Smooth muscle cell (in vitro differentiated cells): ENCODE measurements around the gene WDR70. TPM values are rescaled to one million over a fixed set of nuclear protein-coding genes. Genes with fewer than 3 reads are reported as not detected.
A peak's percentile ranks its signal among the peaks of the same experiment; 100 is the strongest.
"Not testable (repeated sequence)": the region's sequence is repeated elsewhere in the genome, so short reads cannot be mapped to it uniquely, and the experiment has no call there.

ENCODE experiments used
- DNase-seq: peaks from one replicate; lab custom pipeline; 2025; ENCODE audit not compliant: unreplicated experiment; lab: John Stamatoyannopoulos, UW
- H2AFZ ChIP-seq: fragments of 200-600 bp; sonication (generic); 2 replicates; pipeline ENCODE4 v1.6.0; 2016; ENCODE audit warnings: antibody characterized with exemption, low read depth, mild to moderate bottlenecking
- H3F3A ChIP-seq: fragments of 200-600 bp; sonication (generic); 2 replicates; pipeline ENCODE4 v1.6.0; 2017; ENCODE audit warnings: antibody characterized with exemption, low read depth
- H3K27ac ChIP-seq: fragments of 200-600 bp; sonication (generic); 2 replicates; pipeline ENCODE4 v1.5.1; 2016; ENCODE audit warnings: low read depth, mild to moderate bottlenecking
- H3K27me3 ChIP-seq: fragments of 200-600 bp; sonication (generic); 2 replicates; pipeline ENCODE4 v1.6.1; 2016; ENCODE audit warnings: low read depth, mild to moderate bottlenecking
- H3K36me3 ChIP-seq: fragments of 200-600 bp; sonication (generic); 2 replicates; pipeline ENCODE4 v1.5.1; 2016; ENCODE audit warnings: low read depth
- H3K4me1 ChIP-seq: fragments of 200-600 bp; sonication (generic); 2 replicates; pipeline ENCODE4 v1.5.1; 2016; ENCODE audit warnings: low read depth
- H3K4me2 ChIP-seq: fragments of 200-600 bp; sonication (generic); 2 replicates; pipeline ENCODE4 v1.6.0; 2016; ENCODE audit warnings: mild to moderate bottlenecking
- H3K4me3 ChIP-seq: fragments of 200-600 bp; sonication (generic); 2 replicates; pipeline ENCODE4 v1.5.1; 2016; ENCODE audit warnings: mild to moderate bottlenecking
- H3K79me2 ChIP-seq: fragments of 200-600 bp; sonication (generic); 2 replicates; pipeline ENCODE4 v1.6.0; 2016; ENCODE audit warnings: low read depth, mild to moderate bottlenecking
- H3K9ac ChIP-seq: fragments of 200-600 bp; sonication (generic); 2 replicates; pipeline ENCODE4 v1.6.0; 2016; ENCODE audit warnings: low read depth
- H3K9me3 ChIP-seq: fragments of 200-600 bp; sonication (generic); replicated peaks from 2 replicates; pipeline ENCODE4 v1.5.1; 2016; ENCODE audit warnings: low read depth
- H4K20me1 ChIP-seq: fragments of 200-600 bp; sonication (generic); 2 replicates; pipeline ENCODE4 v1.6.0; 2016; ENCODE audit warnings: low read depth
- CTCF ChIP-seq: fragments of 200-600 bp; sonication (generic); IDR thresholded peaks from 2 replicates; pipeline ENCODE4 v1.5.1; 2017; ENCODE audit warnings: borderline replicate concordance, mild to moderate bottlenecking, antibody characterized with exemption; ENCODE audit not compliant: insufficient read depth, poor library complexity, severe bottlenecking
- WGBS: methylation state at CpG from one replicate; pipeline ENCODE4 v1.1.7; 2016; ENCODE audit warnings: low lambda C conversion rate; 5-methylcytosine and 5-hydroxymethylcytosine counted together
- polyA plus RNA-seq: library from polyadenylated mRNA; unstranded; fragments of >200 nt; fragmentation: Nextera tagmentation; extraction: Ambion mirVana; gene quantifications from 2 replicates; pipeline ENCODE4 v1.2.1, GENCODE V29; 2016
- total RNA-seq: library from RNA; depleted of rRNA; stranded (reverse); fragments of >200 nt; gene quantifications from 2 replicates; pipeline ENCODE4 v1.2.3, GENCODE V29; 2014

The WDR70 gene
- total RNA-seq, result 17.8 and 30.5 TPM in 2 replicates
- 28.7 and 43.7 TPM in 2 replicates for polyA plus RNA-seq

GRCh38 chr5:37379100-37379628 lies at the start of gene WDR70:
WDR70 (plus strand) TSS chr5:37379318; CDS start chr5:37379368, 50 bp downstream.
- not testable (repeated sequence) for H3F3A ChIP-seq, H3K27ac ChIP-seq, H4K20me1 ChIP-seq, H3K9me3 ChIP-seq, H3K36me3 ChIP-seq, H3K79me2 ChIP-seq, H3K4me1 ChIP-seq, H3K27me3 ChIP-seq
- peak; percentile 32 for TF ChIP-seq CTCF
- peak within 1 kb of the TSS; percentile 69 for H3K4me3 ChIP-seq
- peak; percentile 24 for DNase-seq
- H3K9ac ChIP-seq, result peak within 1 kb of the TSS; percentile 46
- H3K4me2 ChIP-seq, result peak within 1 kb of the TSS; percentile 84
- peak within 1 kb of the TSS; percentile 87 for H2AFZ ChIP-seq
- WGBS, result 1% methylated on average over 30 of the region's 39 CpGs

- not testable (repeated sequence) for H2AFZ ChIP-seq, H3K4me2 ChIP-seq, H3K27me3 ChIP-seq, H4K20me1 ChIP-seq, H3K4me1 ChIP-seq, H3K79me2 ChIP-seq, H3K27ac ChIP-seq, H3K9me3 ChIP-seq, H3K9ac ChIP-seq, H3F3A ChIP-seq, H3K4me3 ChIP-seq, DNase-seq
- H3K36me3 ChIP-seq, result peaks cover 25% of the 10 kb centered on the region
- over 99% methylated on average over 12 of the region's 12 CpGs for WGBS
These were observed 44.4 kb upstream of the WDR70 start for GRCh38 chr5:37334754-37335153.

GRCh38 chr5:37342741-37343140 lies 36.4 kb upstream of the WDR70 start:
- not testable (repeated sequence) for H3K4me1 ChIP-seq, H3K9ac ChIP-seq, H3K27ac ChIP-seq, H3K27me3 ChIP-seq, H3K9me3 ChIP-seq, DNase-seq, H3K79me2 ChIP-seq, H2AFZ ChIP-seq, H3K4me2 ChIP-seq, H3K4me3 ChIP-seq, H3F3A ChIP-seq, H4K20me1 ChIP-seq
- 97% methylated on average over 17 of the region's 18 CpGs for WGBS
- H3K36me3 ChIP-seq, result peaks cover 24% of the 10 kb centered on the region

- no peak for TF ChIP-seq CTCF
- H3K9me3 ChIP-seq, result no peaks in the 10 kb centered on the region
These were observed 24.0 kb upstream of the WDR70 start for GRCh38 chr5:37355161-37355560.

GRCh38 chr5:37370550-37370863 lies 8.6 kb upstream of the WDR70 start:
- peak overlapping the region; percentile 96 for H3K4me2 ChIP-seq
- WGBS, result 0% methylated on average over 7 of the region's 7 CpGs

More at GRCh38 chr5:37355161-37355560, 24.0 kb upstream of the WDR70 start:
- 88% methylated on average over 6 of the region's 6 CpGs for WGBS
- Histone ChIP-seq H3K36me3 (peaks cover 10% of the 10 kb centered on the region), H3K4me3 (no peak overlapping the region), H2AFZ (no peak overlapping the region), H4K20me1 (no peaks in the 10 kb centered on the region), H3K4me2 (no peak overlapping the region), H3K9ac (no peak overlapping the region), H3K4me1 (no peaks in the 10 kb centered on the region), H3K27me3 (no peaks in the 10 kb centered on the region), H3F3A (no peaks in the 10 kb centered on the region), H3K79me2 (no peaks in the 10 kb centered on the region), H3K27ac (no peak overlapping the region)
- no peak for DNase-seq

More at GRCh38 chr5:37370550-37370863, 8.6 kb upstream of the WDR70 start:
- H3F3A ChIP-seq, result peaks cover 4% of the 10 kb centered on the region
- no peak for TF ChIP-seq CTCF
- H3K9me3 ChIP-seq, result no peaks in the 10 kb centered on the region
- peaks cover 4% of the 10 kb centered on the region for H4K20me1 ChIP-seq
- H3K36me3 ChIP-seq, result no peaks in the 10 kb centered on the region
- peak overlapping the region; percentile 82 for H2AFZ ChIP-seq
- H3K9ac ChIP-seq, result peak overlapping the region; percentile 80
- peak overlapping the region; percentile 81 for H3K4me3 ChIP-seq
- H3K4me1 ChIP-seq, result peaks cover 11% of the 10 kb centered on the region
- no peaks in the 10 kb centered on the region for H3K27me3 ChIP-seq
- H3K27ac ChIP-seq, result peak overlapping the region; percentile 49
- DNase-seq, result no peak
- peaks cover 51% of the 10 kb centered on the region for H3K79me2 ChIP-seq
